ENCODE measurements around the gene LIG1.

DNA sequence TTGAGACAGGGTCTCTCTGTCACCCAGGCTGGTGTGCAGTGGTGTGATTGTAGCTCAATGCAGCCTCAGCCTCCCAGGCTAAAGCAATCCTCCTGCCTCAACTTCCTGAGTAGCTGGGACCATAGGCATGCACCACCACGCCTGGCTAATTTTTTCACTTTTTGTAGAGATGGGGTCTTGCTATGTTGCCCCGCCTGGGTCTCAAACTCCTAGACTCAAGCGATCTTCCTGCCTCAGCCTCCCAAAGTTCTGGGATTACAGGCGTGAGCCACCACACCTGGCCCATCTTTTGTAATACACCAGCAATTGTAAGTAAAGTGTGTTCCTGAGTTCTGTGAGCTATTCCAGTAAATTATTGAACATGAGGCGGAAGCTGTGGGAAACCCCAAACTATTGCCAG, 66.2 kb downstream of the LIG1 start:
- no peak for TF ChIP-seq FOXP2 (optimal IDR thresholded peaks at IDR 0.05; ENCODE audit: borderline replicate concordance, extremely low read depth, extremely low read length, insufficient read depth)
- TF ChIP-seq REST (IDR thresholded peaks at IDR 0.05; ENCODE audit: insufficient read depth in 1 of 2, low read depth in 2 of 2, low read length in 2 of 2), result no peak

Measured in PFSK-1 (cell line).